SW480 (cell line): ENCODE measurements around the gene CREB5.
A peak's percentile ranks its signal among the peaks of the same experiment; 100 is the strongest.

ENCODE experiments used
- DNase-seq: peaks from one replicate; pipeline ENCODE4 v3.0.0-alpha.2; 2016; ENCODE audit warnings: low spot score

CREB5 gene

GRCh38 chr7:28748346-28748745 lies 336.0 kb downstream of the CREB5 start:
- no peak for DNase-seq

- DNase-seq = peak; percentile 74
These were observed 336.7 kb downstream of the CREB5 start for GRCh38 chr7:28748933-28749584.

- no peak for DNase-seq
These were observed 337.3 kb downstream of the CREB5 start for GRCh38 chr7:28749638-28750037.

- DNase-seq = no peak
These were observed 338.7 kb downstream of the CREB5 start for GRCh38 chr7:28750981-28751380.

- DNase-seq = no peak
These were observed 341.3 kb downstream of the CREB5 start for GRCh38 chr7:28753613-28754012.

- DNase-seq = peak; percentile 42
These were observed 341.7 kb downstream of the CREB5 start for GRCh38 chr7:28754027-28754426.

GRCh38 chr7:28754447-28754846 lies 342.1 kb downstream of the CREB5 start:
- DNase-seq = no peak

GRCh38 chr7:28755255-28755654 lies 342.9 kb downstream of the CREB5 start:
- no peak for DNase-seq

GRCh38 chr7:28758186-28758585 lies 345.9 kb downstream of the CREB5 start:
- no peak for DNase-seq

GRCh38 chr7:28759475-28759971 lies 347.2 kb downstream of the CREB5 start:
- peak; percentile 35 for DNase-seq

GRCh38 chr7:28761505-28761904 lies 349.2 kb downstream of the CREB5 start:
- DNase-seq = no peak

GRCh38 chr7:28762651-28763050 lies 350.3 kb downstream of the CREB5 start:
- DNase-seq = no peak

GRCh38 chr7:28766359-28766758 lies 354.0 kb downstream of the CREB5 start:
- no peak for DNase-seq

- DNase-seq = no peak
These were observed 355.0 kb downstream of the CREB5 start for GRCh38 chr7:28767356-28767755.

- DNase-seq = no peak
These were observed 356.3 kb downstream of the CREB5 start for GRCh38 chr7:28768577-28769147.

GRCh38 chr7:28771906-28772622 lies 359.7 kb downstream of the CREB5 start:
- no peak for DNase-seq

GRCh38 chr7:28773423-28774145 lies 361.3 kb downstream of the CREB5 start:
- DNase-seq = no peak

- DNase-seq = no peak
These were observed 362.1 kb downstream of the CREB5 start for GRCh38 chr7:28774261-28774988.

GRCh38 chr7:28776463-28777157 lies 364.3 kb downstream of the CREB5 start:
- DNase-seq = no peak

GRCh38 chr7:28778786-28779185 lies 366.5 kb downstream of the CREB5 start:
- no peak for DNase-seq

GRCh38 chr7:28779954-28780353 lies 367.6 kb downstream of the CREB5 start:
- no peak for DNase-seq
